Measurements from ENCODE around the gene GAL3ST3.
"Not testable (repeated sequence)": the region's sequence is repeated elsewhere in the genome, so short reads cannot be mapped to it uniquely, and the experiment has no call there.

Gene GAL3ST3

GRCh38 chr11:66011785-66012303 is 37.1 kb downstream of the GAL3ST3 start, which contains the start of gene CST6:
Gene CST6, plus strand, starts transcription at chr11:66012008. Its CDS starts 37 bp downstream, at chr11:66012045.
- no peak for DNase-seq

GRCh38 chr11:66011239-66011784 is 37.6 kb downstream of the GAL3ST3 start:
- no peak for DNase-seq

- not testable (repeated sequence) for DNase-seq
Measured at GRCh38 chr11:66010036-66010435, 38.9 kb downstream of the GAL3ST3 start.

GRCh38 chr11:66008468-66009101 is 40.4 kb downstream of the GAL3ST3 start:
- peak; percentile 42 for DNase-seq

DNA sequence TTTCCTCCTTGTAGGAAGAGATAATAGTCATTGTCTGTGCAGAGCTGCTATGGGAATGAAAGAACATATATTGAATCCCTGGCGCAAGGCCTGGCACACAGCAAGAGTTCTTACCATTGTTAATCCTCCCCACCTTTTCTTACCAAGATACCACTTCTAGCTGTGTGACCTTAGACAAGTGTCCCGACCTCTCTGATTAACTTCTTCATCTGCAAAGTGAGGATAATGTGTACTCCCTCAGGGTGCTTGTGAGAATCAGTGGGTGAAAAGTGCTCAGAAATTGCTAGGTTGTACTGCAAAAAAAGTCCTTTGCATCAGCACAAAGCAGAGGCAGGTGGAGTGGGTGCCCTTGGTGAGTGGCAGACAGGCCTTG is 40.9 kb downstream of the GAL3ST3 start:
- no peak for DNase-seq

- DNase-seq = no peak
Measured at GRCh38 chr11:66007201-66007634, 41.7 kb downstream of the GAL3ST3 start.

- DNase-seq = no peak
Measured at GRCh38 chr11:66006891-66007176, 42.1 kb downstream of the GAL3ST3 start.

- no peak for DNase-seq
Measured at GRCh38 chr11:66006134-66006890, 42.6 kb downstream of the GAL3ST3 start.

DNA sequence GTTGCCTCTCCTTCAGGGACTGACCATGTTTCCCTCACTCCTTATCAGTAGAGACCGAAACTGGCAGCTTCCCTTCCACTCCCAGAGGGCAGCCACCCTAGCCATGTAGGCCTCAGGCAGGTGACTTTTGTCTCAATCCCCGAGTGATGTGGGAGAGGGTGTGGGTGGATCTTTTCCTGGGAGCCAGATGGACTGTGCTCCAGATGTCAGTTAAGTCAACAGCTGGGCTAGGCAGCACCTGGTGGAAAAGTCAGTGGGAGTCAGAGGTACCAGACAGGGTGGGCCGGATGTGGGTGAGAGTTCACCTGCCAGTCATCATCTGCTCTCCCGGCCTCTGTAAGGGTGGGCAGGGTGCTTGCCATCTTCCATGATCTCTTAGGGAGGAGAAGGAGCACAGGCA is 44.8 kb downstream of the GAL3ST3 start:
- no peak for DNase-seq

DNA sequence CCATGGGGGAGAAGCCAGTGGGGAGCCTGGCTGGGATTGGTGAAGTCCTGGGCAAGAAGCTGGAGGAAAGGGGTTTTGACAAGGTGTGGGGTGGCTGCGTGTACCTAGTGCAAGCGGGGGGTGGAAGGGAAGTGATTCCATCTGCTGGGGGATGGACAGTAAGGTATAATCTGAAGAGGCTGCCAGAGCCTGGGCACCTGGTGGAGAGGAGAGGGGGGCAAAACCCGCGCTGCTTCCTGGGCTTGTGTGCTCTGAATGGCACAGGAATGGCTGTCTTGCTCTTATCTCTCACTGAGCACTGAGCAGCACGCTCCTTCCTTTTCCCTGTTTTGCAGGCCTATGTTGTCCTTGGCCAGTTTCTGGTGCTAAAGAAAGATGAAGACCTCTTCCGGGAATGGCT is 45.7 kb downstream of the GAL3ST3 start:
- DNase-seq = no peak

DNA sequence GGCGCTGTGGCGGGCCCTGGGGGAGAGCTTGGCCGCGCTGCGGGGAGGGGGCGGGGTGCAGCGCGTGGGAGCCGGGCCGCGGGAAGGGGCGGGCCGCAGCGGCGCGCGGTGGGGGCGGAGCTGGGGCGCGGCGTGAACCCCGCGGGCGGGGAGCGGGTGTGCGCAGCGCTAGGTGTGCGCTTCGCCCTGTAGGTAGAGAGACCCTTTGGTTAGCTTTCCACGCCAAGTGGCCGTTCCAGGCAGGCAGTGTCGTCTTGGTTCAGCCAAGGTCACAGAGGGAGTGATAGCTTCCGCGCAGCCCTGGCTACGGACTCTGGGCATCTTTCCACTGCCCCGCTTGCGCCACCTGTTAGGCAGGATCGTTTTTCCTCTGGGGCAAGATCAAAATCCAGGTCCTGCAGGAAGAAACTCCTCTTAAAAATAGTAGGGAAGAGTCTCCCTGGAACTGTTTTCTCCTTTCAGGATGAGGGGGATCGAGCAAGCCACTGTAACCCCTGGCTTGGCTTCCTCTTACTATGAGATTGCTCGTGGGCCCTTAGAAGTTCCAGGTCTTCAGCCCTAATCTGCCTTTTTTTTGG is 46.2 kb downstream of the GAL3ST3 start:
- no peak for DNase-seq

- peak; percentile 99 for DNase-seq
Measured at GRCh38 chr11:66001942-66002647, 46.9 kb downstream of the GAL3ST3 start, which contains the start of the genes BANF1 and EIF1AD. Gene BANF1, plus strand, starts transcription at chr11:66002503. Its CDS starts 748 bp downstream, at chr11:66003251. Gene EIF1AD, minus strand, starts transcription at chr11:66002157. Its CDS starts 1,768 bp downstream, at chr11:66000389.

GRCh38 chr11:65997286-65997685 is 51.7 kb downstream of the GAL3ST3 start:
- peak; percentile 62 for DNase-seq

- no peak for DNase-seq
Measured at GRCh38 chr11:65992056-65992455, 56.9 kb downstream of the GAL3ST3 start.
